Stomach (tissue), 9 donors: ENCODE data around the gene FAM47E. TPM values are rescaled to one million over a fixed set of nuclear protein-coding genes. Genes with fewer than 3 reads are reported as not detected.
A peak's percentile ranks its signal among the peaks of the same experiment; 100 is the strongest.

ENCODE experiments used
- DNase-seq, 2 donors: peaks; one replicate each; pipeline versions ENCODE4 v3.0.0 to v3.0.0-alpha.2; 2013 to 2019
- H3K27ac ChIP-seq, 5 donors: fragments of 200-600 bp in 4 of 5; sonication (generic) in 4 of 5; one replicate each; pipeline ENCODE4 v1.5.1; 2013 to 2019; ENCODE audit warnings: mild to moderate bottlenecking in 1 of 5, moderate library complexity in 1 of 5
- H3K27me3 ChIP-seq, 3 donors: fragments of 200-600 bp; sonication (generic); one replicate each; pipeline ENCODE4 v1.5.1; 2017 to 2019; ENCODE audit warnings: mixed run types in 1 of 3
- H3K36me3 ChIP-seq, 4 donors: fragments of 200-600 bp; sonication (generic); 1 replicate in 3 of 4; 2 replicates in 1 of 4; pipeline ENCODE4 v1.5.1; 2016 to 2019
- H3K4me1 ChIP-seq, 4 donors: fragments of 200-600 bp; sonication (generic); one replicate each; pipeline ENCODE4 v1.5.1; 2016 to 2019
- H3K4me3 ChIP-seq, 4 donors: fragments of 200-600 bp; sonication (generic) in 3 of 4; one replicate each; pipeline ENCODE4 v1.5.1; 2016 to 2019; ENCODE audit warnings: mild to moderate bottlenecking in 1 of 4
- H3K9me3 ChIP-seq, 4 donors: fragments of 200-600 bp; sonication (generic); one replicate each; pipeline ENCODE4 v1.5.1; 2016 to 2019
- EP300 ChIP-seq: sonication (generic); formaldehyde crosslinking; IDR thresholded peaks from one replicate; pipeline ENCODE4 v1.6.1; 2017; ENCODE audit warnings: antibody characterized with exemption
- POLR2A ChIP-seq, 4 donors: fragments of 450-650 bp; IDR thresholded peaks; one replicate each; pipeline ENCODE4 v1.6.1; 2016; ENCODE audit warnings: antibody characterized with exemption in 4 of 4, control low read depth in 2 of 4, mild to moderate bottlenecking in 1 of 4, moderate library complexity in 1 of 4
- POLR2AphosphoS5 ChIP-seq, 3 donors: sonication (generic); formaldehyde crosslinking; IDR thresholded peaks; one replicate each; pipeline ENCODE4 v1.6.1; 2016; ENCODE audit warnings: antibody characterized with exemption in 3 of 3
- WGBS, 5 donors: extraction: QIAGEN DNeasy Blood & Tissue Kit in 3 of 5; methylation state at CpG; one replicate each; pipeline versions ENCODE4 v1.1.5 to v1.1.7; 2013 to 2018; 5-methylcytosine and 5-hydroxymethylcytosine counted together
- intact Hi-C: fragments of 100-400 bp; cut with DNase I; formaldehyde crosslinking; loops from one replicate; pipeline ENCODE4 v1.15.1; 2023; ENCODE audit warnings: low total_unique reads
- polyA plus RNA-seq, 3 donors: library from polyadenylated mRNA; stranded (reverse); fragments of 200-250 nt; gene quantifications; one replicate each; pipeline ENCODE4 v1.2.3, GENCODE V29; 2013
- total RNA-seq, 5 donors: library from RNA; depleted of rRNA; stranded (reverse); fragments of >200 nt; gene quantifications; one replicate each; pipeline versions ENCODE4 v1.1.0 to v1.2.3, GENCODE V29; 2014 to 2016
- TF ChIP-seq, protein P1 (sequence below), 7 experiments: fragments of 450-650 bp in 4 of 7; fragments of 200-600 bp in 3 of 7; sonication (generic) in 3 of 7; IDR thresholded peaks; one replicate each; pipeline ENCODE4 v1.5.1; 2016 to 2019; ENCODE audit warnings: antibody characterized with exemption in 7 of 7, control low read depth in 2 of 7, mild to moderate bottlenecking in 1 of 7
- donor health status: healthy with polysubstance abuse.
- donor health status: Bipolar disorder and iron deficiency.
- donor health status: healthy.

The FAM47E gene
- total and polyA plus RNA-seq, 8 donors: under 0.01 to 10.8 (median 6.5) TPM; not detected in 1

DNA sequence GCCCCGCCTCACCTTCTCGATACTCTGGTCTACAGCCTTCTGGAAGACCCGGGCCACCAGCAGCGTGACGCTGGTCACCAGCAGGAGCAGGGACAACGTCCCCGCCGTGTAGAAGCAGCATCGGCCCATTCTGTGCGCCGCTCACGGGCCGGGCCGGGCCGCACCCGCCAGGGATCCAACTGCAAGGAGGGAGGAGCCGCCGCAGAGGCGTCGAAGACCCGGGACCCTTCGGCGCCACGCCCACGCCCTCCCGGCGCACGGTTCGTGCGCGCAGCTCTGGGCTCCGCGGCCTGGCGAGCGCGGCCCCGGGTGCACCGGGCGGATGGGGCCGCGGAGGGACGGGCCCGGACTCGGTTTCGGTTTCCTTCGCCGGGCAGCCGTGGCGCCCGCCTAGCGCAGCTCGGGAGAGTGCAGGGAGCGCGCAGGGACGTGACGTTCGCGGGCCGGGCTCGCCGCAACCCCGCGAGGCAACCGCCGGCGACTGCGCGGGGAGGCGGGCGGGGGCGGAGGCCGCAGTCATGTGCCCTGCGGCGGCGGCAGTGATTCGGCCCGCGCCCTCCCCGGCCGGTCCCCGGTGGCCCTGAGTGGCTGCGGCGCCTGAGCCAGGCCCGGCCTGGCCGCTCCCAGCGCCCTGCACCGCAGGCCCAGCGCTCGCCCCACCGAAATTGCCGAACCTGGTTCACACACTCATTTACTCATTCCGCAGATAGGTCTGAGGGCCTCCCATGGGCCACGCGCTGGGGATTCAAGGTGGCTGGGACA lies 37.9 kb upstream of the FAM47E start, which contains the start of gene SCARB2:
Gene SCARB2 (minus strand): TSS at position 410 of the 762 bp plus-strand sequence. CDS start 281 bp downstream, at position 129.
- TF ChIP-seq EP300: no peak
- TF ChIP-seq POLR2AphosphoS5 (IDR thresholded peaks at IDR 0.05): peak; percentile 45 to 92 (median 79)
- TF ChIP-seq, protein P1, sequence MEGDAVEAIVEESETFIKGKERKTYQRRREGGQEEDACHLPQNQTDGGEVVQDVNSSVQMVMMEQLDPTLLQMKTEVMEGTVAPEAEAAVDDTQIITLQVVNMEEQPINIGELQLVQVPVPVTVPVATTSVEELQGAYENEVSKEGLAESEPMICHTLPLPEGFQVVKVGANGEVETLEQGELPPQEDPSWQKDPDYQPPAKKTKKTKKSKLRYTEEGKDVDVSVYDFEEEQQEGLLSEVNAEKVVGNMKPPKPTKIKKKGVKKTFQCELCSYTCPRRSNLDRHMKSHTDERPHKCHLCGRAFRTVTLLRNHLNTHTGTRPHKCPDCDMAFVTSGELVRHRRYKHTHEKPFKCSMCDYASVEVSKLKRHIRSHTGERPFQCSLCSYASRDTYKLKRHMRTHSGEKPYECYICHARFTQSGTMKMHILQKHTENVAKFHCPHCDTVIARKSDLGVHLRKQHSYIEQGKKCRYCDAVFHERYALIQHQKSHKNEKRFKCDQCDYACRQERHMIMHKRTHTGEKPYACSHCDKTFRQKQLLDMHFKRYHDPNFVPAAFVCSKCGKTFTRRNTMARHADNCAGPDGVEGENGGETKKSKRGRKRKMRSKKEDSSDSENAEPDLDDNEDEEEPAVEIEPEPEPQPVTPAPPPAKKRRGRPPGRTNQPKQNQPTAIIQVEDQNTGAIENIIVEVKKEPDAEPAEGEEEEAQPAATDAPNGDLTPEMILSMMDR (IDR thresholded peaks at IDR 0.05): peak in 1 of 7 experiments; percentile 20
- TF ChIP-seq POLR2A (IDR thresholded peaks at IDR 0.05): peak in 1 of 4 donors; percentile 19

DNA sequence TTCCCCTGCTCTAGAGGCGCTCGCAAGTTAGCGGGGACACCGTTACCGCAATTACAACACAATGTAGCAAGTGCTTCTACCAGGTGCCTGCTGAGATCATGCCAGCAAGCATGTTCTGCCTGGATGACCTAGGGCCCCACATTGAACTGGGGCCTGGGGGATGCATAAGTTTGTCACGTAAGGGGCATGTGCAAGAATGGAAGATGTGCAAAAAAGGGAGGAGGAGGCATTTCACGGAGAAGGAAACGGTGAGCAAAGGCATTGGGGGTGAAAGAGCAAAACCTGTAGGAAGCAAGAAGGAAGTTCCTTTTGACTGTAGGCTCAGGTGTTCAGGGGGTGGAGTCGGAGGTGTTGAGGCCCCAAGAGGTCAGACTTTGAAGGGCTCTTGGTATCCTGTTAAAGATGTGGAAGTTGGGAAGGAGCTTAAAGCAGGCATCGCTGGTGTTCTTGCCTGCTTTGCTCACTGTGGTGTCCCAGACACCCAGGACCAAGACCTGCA lies 37.3 kb upstream of the FAM47E start:
- intact Hi-C loops: no loop called here
- H3K36me3 ChIP-seq: no peaks in the 10 kb centered on the region
- H3K27me3 ChIP-seq: no peaks in the 10 kb centered on the region
- H3K4me1 ChIP-seq: peaks cover 50 to 76% (median 72%) of the 10 kb centered on the region in 4 donors
- H3K27ac ChIP-seq: peak overlapping the region; percentile 95 to 99 (median 97)
- no peaks in the 10 kb centered on the region for H3K9me3 ChIP-seq
- TF ChIP-seq POLR2A (IDR thresholded peaks at IDR 0.05): no peak
- H3K4me3 ChIP-seq: peak overlapping the region; percentile 62 to 78 (median 74)
- WGBS, 5 donors: 7 to 11% (median 9%) methylated on average over 8 to 10 of the region's 10 CpGs
- peak in 1 of 2 donors; percentile 79 for DNase-seq

More for the DNA sequence above, 37.9 kb upstream of the FAM47E start, which contains the start of gene SCARB2:
- DNase-seq: peak; percentile 92 to 97
- peak within 1 kb of the TSS; percentile 62 to 78 (median 74) for H3K4me3 ChIP-seq
- H3K36me3 ChIP-seq: no peaks in the 10 kb centered on the region
- H3K9me3 ChIP-seq: no peaks in the 10 kb centered on the region
- peaks cover 56 to 76% (median 72%) of the 10 kb centered on the region in 4 donors for H3K4me1 ChIP-seq
- 0% methylated on average over 6 to 94 of the region's 94 CpGs for WGBS, 5 donors
- H3K27me3 ChIP-seq: no peaks in the 10 kb centered on the region
- H3K27ac ChIP-seq: peak within 1 kb of the TSS; percentile 95 to 99 (median 97)
- intact Hi-C loops: no loop called here

DNA sequence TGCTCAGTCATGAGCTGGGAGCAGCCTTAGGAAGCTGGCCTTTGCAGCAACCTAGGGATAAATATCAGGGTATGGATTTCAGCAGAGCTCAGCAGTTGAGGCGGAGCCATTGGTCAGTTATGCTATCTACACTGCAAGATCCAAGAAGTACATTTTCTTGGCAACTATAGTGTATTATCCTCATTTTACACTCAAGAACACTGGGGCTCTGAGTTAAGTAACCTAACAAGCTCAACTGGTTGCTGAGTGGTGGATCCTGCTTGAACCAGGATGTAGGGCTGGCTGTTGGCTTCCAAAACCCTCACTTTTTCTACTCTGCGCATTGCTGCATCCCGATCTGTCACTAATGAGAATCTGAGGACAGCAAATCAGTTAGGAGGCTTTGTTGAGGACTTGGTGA lies 36.4 kb upstream of the FAM47E start:
- no peaks in the 10 kb centered on the region for H3K9me3 ChIP-seq
- no peaks in the 10 kb centered on the region for H3K27me3 ChIP-seq
- DNase-seq: peak in 1 of 2 donors; percentile 65
- no peak overlapping the region for H3K4me3 ChIP-seq
- H3K4me1 ChIP-seq: peaks cover 46 to 74% (median 70%) of the 10 kb centered on the region in 4 donors
- WGBS, 5 donors: 46 to 83% (median 73%) methylated on average over 2 to 3 of the region's 3 CpGs
- TF ChIP-seq EP300: no peak
- TF ChIP-seq, protein P1 (IDR thresholded peaks at IDR 0.05): no peak
- no peak for TF ChIP-seq POLR2A (IDR thresholded peaks at IDR 0.05)
- TF ChIP-seq POLR2AphosphoS5 (IDR thresholded peaks at IDR 0.05): no peak
- intact Hi-C loops: no loop called here
- peak overlapping the region; percentile 95 to 99 (median 97) for H3K27ac ChIP-seq
- no peaks in the 10 kb centered on the region for H3K36me3 ChIP-seq

DNA sequence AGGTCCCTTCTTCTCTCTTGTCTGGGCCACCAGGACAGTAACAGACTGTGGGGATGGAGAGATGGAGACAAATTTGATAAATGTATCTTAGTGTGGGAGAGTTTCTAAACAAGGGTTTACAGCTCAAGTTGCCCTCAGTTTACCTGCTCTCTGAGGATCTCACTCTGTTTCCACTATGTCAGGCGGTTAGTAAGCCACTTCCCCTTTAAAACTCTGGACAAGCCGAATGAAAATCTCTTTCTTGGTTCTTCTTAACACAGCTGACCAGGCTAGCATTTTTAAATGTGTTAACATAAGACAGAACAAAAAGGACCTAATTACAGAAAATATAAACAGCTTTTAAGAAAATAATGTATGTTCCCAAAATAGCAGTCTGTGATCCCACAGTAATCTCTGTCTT lies 35.0 kb upstream of the FAM47E start:
- Histone ChIP-seq H3K4me1 (peaks cover 34 to 60% (median 56%) of the 10 kb centered on the region in 4 donors), H3K9me3 (no peaks in the 10 kb centered on the region), H3K27me3 (no peaks in the 10 kb centered on the region), H3K27ac (peak overlapping the region in 2 of 5 donors; percentile 99), H3K36me3 (no peaks in the 10 kb centered on the region), H3K4me3 (no peak overlapping the region)
- TF ChIP-seq EP300 (no peak), POLR2A (IDR thresholded peaks at IDR 0.05) (no peak), POLR2AphosphoS5 (IDR thresholded peaks at IDR 0.05) (no peak)
- TF ChIP-seq, protein P1 (IDR thresholded peaks at IDR 0.05): no peak
- no peak for DNase-seq
- 65 to 86% (median 71%) methylated on average over 2 of the region's 2 CpGs for WGBS, 5 donors
- intact Hi-C loops: no loop called here
